GM12878 (cell line): Measurements from ENCODE around the gene MAML3. TPM values are rescaled to one million over a fixed set of nuclear protein-coding genes. Genes with fewer than 3 reads are reported as not detected.
"Not testable (repeated sequence)": the region's sequence is repeated elsewhere in the genome, so short reads cannot be mapped to it uniquely, and the experiment has no call there.

Experiments used
- ATAC-seq: fragments of 200-7000 bp; cut with Tn5 transposase; 3 replicates; pipeline ENCODE4 v1.9.1; 2020; ENCODE audit warnings: mild to moderate bottlenecking, moderate library complexity
- BruUV-seq: library from RNA; stranded (reverse); fragments of 400-500 nt; replicated peaks from 2 replicates; lab custom pipeline; 2021; lab: Mats Ljungman, UMichigan
- CTCF ChIA-PET: fragments of 300-600 bp; sonication (Branson Sonifier 250); formaldehyde crosslinking; extraction: SDS; loops from one replicate; lab custom pipeline; 2021; ENCODE audit warnings: inconsistent platforms; lab: Yijun Ruan, JAX
- POLR2A ChIA-PET: fragments of 350-600 bp; formaldehyde crosslinking; extraction: SDS; loops from one replicate; lab custom pipeline; 2021; ENCODE audit warnings: inconsistent platforms; lab: Charles Lee
- RAD21 ChIA-PET: fragments of 300-600 bp; sonication (Branson Sonifier 250); formaldehyde crosslinking; loops from one replicate; lab custom pipeline; 2023; ENCODE audit warnings: antibody characterized with exemption; ENCODE audit not compliant: unreplicated experiment; lab: Charles Lee
- SMC1A ChIA-PET: fragments of 300-600 bp; sonication (Branson Sonifier 250); formaldehyde crosslinking; loops from one replicate; lab custom pipeline; 2023; ENCODE audit not compliant: unreplicated experiment, uncharacterized antibody; lab: Charles Lee
- DNase-seq: peaks from one replicate; pipeline ENCODE4 v3.0.0-alpha.2; 2011; ENCODE audit warnings: low read depth, low spot score
- FAIRE-seq: peaks from 3 replicates; lab custom pipeline; 2011; peaks lifted over from hg19 to GRCh38; lab: Jason Lieb, UNC
- H2AFZ ChIP-seq: 2 replicates; pipeline ENCODE4 v1.6.0; 2011; ENCODE audit warnings: low read depth, low read length, control low read depth; ENCODE audit not compliant: control insufficient read depth
- H3K27ac ChIP-seq: 2 replicates; pipeline ENCODE4 v1.5.1; 2011; ENCODE audit warnings: control low read depth; ENCODE audit not compliant: control insufficient read depth, insufficient read depth
- H3K27me3 ChIP-seq, 2 experiments: replicated peaks in 1 of 2; 2 replicates each; pipeline versions ENCODE4 v1.6.0 to v1.6.1; 2011; ENCODE audit warnings: low read length in 1 of 2; ENCODE audit not compliant: control insufficient read depth in 2 of 2, insufficient read depth in 2 of 2
- H3K36me3 ChIP-seq, 2 experiments: 2 replicates each; pipeline ENCODE4 v1.5.1; 2011; ENCODE audit warnings: low read length in 1 of 2; ENCODE audit not compliant: control insufficient read depth in 2 of 2, insufficient read depth in 2 of 2
- H3K4me1 ChIP-seq: 2 replicates; pipeline ENCODE4 v1.6.1; 2011; ENCODE audit warnings: mild to moderate bottlenecking, low read length, moderate library complexity, mixed read lengths; ENCODE audit not compliant: control insufficient read depth, insufficient read depth
- H3K4me2 ChIP-seq: 2 replicates; pipeline ENCODE4 v1.6.0; 2011; ENCODE audit warnings: control low read depth; ENCODE audit not compliant: control insufficient read depth, insufficient read depth
- H3K4me3 ChIP-seq: fragments of 200-600 bp; sonication (generic); 2 replicates; pipeline ENCODE4 v1.5.1; 2016
- H3K79me2 ChIP-seq: 2 replicates; pipeline ENCODE4 v1.6.0; 2011; ENCODE audit warnings: low read length; ENCODE audit not compliant: control insufficient read depth, insufficient read depth
- H3K9ac ChIP-seq: 2 replicates; pipeline ENCODE4 v1.8.0; 2011; ENCODE audit warnings: low read length, control low read depth, mixed read lengths; ENCODE audit not compliant: control insufficient read depth, insufficient read depth
- H3K9me3 ChIP-seq: replicated peaks from 3 replicates; pipeline ENCODE4 v1.5.1; 2011; ENCODE audit warnings: mild to moderate bottlenecking, low read length; ENCODE audit not compliant: control insufficient read depth, insufficient read depth
- H4K20me1 ChIP-seq: 2 replicates; pipeline ENCODE4 v1.6.0; 2011; ENCODE audit not compliant: control insufficient read depth, insufficient read depth
- JUNB ChIP-seq: IDR thresholded peaks from 2 replicates; pipeline ENCODE4 v1.6.1; 2016; ENCODE audit warnings: antibody characterized with exemption, mild to moderate bottlenecking
- RUNX3 ChIP-seq: IDR thresholded peaks from 2 replicates; pipeline ENCODE4 v1.6.1; 2012; ENCODE audit warnings: low read length, inconsistent platforms
- WGBS: methylation state at CpG from one replicate; pipeline ENCODE4 v1.1.6; 2016; ENCODE audit warnings: low lambda C conversion rate; ENCODE audit not compliant: insufficient replicate concordance, insufficient coverage; ENCODE audit errors: missing lambda C conversion rate; 5-methylcytosine and 5-hydroxymethylcytosine counted together
- in situ Hi-C: fragments of 300-500 bp; cut with MboI; formaldehyde crosslinking; loops from 9 replicates; pipeline ENCODE4 v1.14.3; 2018; ENCODE audit warnings: mixed read lengths
- intact Hi-C: fragments of 100-400 bp; cut with micrococcal nuclease; formaldehyde crosslinking; loops from one replicate; pipeline ENCODE4 v1.14.2; 2022; ENCODE audit not compliant: unreplicated experiment
- polyA plus RNA-seq, 11 experiments: library from polyadenylated mRNA; depleted of rRNA in 4 of 11; unstranded in 6 of 11; stranded (reverse) in 5 of 11; fragments of >200 nt; fragmentation: Nextera tagmentation in 4 of 11; fragmentation: Illumina TruSeq in 1 of 11; extraction: Ambion mirVana in 4 of 11; extraction: Trizol in 1 of 11; gene quantifications; 1 replicate in 1 of 11; 2 replicates in 10 of 11; pipeline versions ENCODE4 v1.2.1 to v1.2.3, GENCODE V29; 2011 to 2016; ENCODE audit warnings: inconsistent platforms in 2 of 11, missing spikeins in 2 of 11, low read depth in 1 of 11
- total RNA-seq, 4 experiments: library from RNA; depleted of rRNA in 3 of 4; stranded (reverse); fragments of >200 nt in 3 of 4; fragmentation: Illumina TruSeq in 1 of 4; extraction: Trizol in 1 of 4; gene quantifications; 2 replicates each; pipeline versions ENCODE4 v1.2.1 to v1.2.3, GENCODE V29; 2013 to 2021
- TF ChIP-seq, protein P1 (sequence below), 3 experiments: IDR thresholded peaks in 2 of 3; conservative IDR thresholded peaks in 1 of 3; 2 replicates each; pipeline ENCODE4 v1.5.1; 2011; ENCODE audit warnings: low read depth in 3 of 3, low read length in 3 of 3, mild to moderate bottlenecking in 3 of 3, control low read depth in 2 of 3, moderate library complexity in 2 of 3, inconsistent platforms in 1 of 3, mixed read lengths in 1 of 3; ENCODE audit not compliant: control insufficient read depth in 2 of 3, insufficient read depth in 1 of 3; ENCODE audit errors: extremely low read depth in 1 of 3
- TF ChIP-seq, protein P2 (sequence below): fragments of 450-650 bp; IDR thresholded peaks from 2 replicates; pipeline ENCODE4 v1.6.1; 2017; ENCODE audit warnings: low read depth, mild to moderate bottlenecking, moderate library complexity

The MAML3 gene
- total and polyA plus RNA-seq, 10 of the 15 experiments (the other 5 are each of a cell fraction or from before 2014, with no cell fraction given) = under 0.01 to 0.53 (median 0.06) TPM; not detected in 2

DNA sequence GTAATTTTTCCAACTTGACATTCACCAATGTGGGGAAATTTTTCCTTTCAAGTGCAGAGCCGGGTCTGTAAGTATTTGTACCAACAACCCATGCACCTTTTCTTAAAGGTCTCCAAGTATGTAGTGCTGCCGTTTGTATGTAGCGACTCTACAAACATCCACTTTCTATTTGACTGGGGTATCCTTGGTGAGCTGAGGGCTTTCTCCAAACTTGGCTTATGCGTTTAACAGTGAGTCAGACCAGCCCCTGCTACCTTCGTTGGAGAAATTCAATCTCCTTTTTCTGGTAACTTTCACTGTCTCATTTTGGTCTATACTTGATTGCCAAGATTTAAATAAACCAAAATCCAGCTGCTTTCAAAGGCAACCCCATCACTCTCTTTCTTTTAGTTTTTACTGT, 453.4 kb downstream of the MAML3 start:
- SMC1A ChIA-PET = interaction anchor here (0.5 to 0.8 kb wide), 2 partner anchors 9 to 97 kb away, joined by 3 read pairs; no protein-coding TSS in a partner anchor
- CTCF ChIA-PET = no interaction called here
- ATAC-seq = no peak

DNA sequence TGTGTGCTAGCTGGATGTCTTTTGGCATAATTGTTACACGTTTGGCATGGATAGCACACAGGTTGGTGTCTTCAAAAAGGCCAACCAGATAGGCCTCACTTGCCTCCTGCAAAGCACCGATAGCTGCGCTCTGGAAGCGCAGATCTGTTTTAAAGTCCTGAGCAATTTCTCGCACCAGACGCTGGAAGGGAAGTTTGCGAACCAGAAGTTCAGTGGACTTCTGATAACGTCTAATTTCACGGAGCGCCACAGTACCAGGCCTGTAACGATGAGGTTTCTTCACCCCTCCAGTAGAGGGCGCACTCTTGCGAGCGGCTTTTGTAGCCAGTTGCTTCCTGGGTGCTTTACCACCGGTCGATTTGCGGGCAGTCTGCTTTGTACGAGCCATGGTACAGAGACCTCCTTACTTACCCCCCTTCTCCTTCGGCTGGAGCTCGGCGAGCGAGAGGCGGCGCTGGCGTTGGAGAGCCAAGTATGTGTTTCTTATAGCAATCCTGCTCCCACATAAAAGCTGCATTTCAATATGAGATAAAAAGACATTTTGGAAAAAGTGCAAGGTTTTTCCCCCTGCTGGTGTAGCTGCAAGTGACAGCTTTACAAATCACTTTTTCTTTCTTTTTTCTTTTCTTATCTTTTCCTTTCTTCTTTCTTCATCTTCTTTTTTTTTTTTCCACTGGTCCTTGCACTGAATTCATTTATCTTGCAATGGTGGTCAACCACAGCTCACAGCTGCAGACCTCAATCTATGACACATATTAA, 455.6 kb downstream of the MAML3 start:
- ChIA-PET CTCF (interaction anchor here (1.0 kb wide), 1 partner anchor 13 kb away, joined by 3 read pairs; no protein-coding TSS in a partner anchor), SMC1A (interaction anchor here (1.3 kb wide), 1 partner anchor 15 kb away, joined by 3 read pairs; no protein-coding TSS in a partner anchor)
- 96% methylated on average over 8 of the region's 25 CpGs for WGBS
- H3K9ac ChIP-seq, in situ Hi-C loops, POLR2A ChIA-PET, intact Hi-C loops, H3K27me3 ChIP-seq, H3K79me2 ChIP-seq, H3K4me2 ChIP-seq, H3K27ac ChIP-seq, H3K4me3 ChIP-seq, H3K4me1 ChIP-seq, BruUV-seq, H3K9me3 ChIP-seq, RAD21 ChIA-PET, H4K20me1 ChIP-seq, DNase-seq, ATAC-seq, H2AFZ ChIP-seq, FAIRE-seq, H3K36me3 ChIP-seq: not testable (repeated sequence)
- TF ChIP-seq, protein P1, sequence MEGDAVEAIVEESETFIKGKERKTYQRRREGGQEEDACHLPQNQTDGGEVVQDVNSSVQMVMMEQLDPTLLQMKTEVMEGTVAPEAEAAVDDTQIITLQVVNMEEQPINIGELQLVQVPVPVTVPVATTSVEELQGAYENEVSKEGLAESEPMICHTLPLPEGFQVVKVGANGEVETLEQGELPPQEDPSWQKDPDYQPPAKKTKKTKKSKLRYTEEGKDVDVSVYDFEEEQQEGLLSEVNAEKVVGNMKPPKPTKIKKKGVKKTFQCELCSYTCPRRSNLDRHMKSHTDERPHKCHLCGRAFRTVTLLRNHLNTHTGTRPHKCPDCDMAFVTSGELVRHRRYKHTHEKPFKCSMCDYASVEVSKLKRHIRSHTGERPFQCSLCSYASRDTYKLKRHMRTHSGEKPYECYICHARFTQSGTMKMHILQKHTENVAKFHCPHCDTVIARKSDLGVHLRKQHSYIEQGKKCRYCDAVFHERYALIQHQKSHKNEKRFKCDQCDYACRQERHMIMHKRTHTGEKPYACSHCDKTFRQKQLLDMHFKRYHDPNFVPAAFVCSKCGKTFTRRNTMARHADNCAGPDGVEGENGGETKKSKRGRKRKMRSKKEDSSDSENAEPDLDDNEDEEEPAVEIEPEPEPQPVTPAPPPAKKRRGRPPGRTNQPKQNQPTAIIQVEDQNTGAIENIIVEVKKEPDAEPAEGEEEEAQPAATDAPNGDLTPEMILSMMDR (IDR thresholded peaks at IDR 0.05 in 2 of 3, conservative IDR thresholded peaks at IDR 0.05 in 1 of 3; ENCODE audit: control insufficient read depth in 2 of 3, extremely low read depth in 1 of 3, insufficient read depth in 1 of 3, low read depth in 3 of 3, low read length in 3 of 3) = 0 out of 6 replicates have a peak, but pooled peaks of 1 of the 3 experiments have one; percentile 12

More for the DNA sequence above, 453.4 kb downstream of the MAML3 start:
- Histone ChIP-seq H3K79me2 (no peaks in the 10 kb centered on the region), H2AFZ (no peak overlapping the region; the same call in 1 of the 2 replicates), H3K9ac (no peak overlapping the region), H3K27me3 (no peaks in the 10 kb centered on the region), H3K9me3 (no peaks in the 10 kb centered on the region; the same call in 2 of the 3 replicates), H3K36me3 (peaks cover 0 to 1% of the 10 kb centered on the region in 2 experiments; a peak in 2 of 4 replicates), H3K4me3 (no peak overlapping the region), H3K4me1 (no peaks in the 10 kb centered on the region), H3K4me2 (no peak overlapping the region; the same call in 1 of the 2 replicates), H3K27ac (no peak overlapping the region), H4K20me1 (no peaks in the 10 kb centered on the region)
- FAIRE-seq (no peak), DNase-seq (no peak)
- WGBS = 23% methylated on average over 5 of the region's 5 CpGs
- no TSS peak for BruUV-seq
- intact Hi-C loops (no loop called here), in situ Hi-C loops (no loop called here)
- ChIA-PET RAD21 (no interaction called here), POLR2A (no interaction called here)
- peak; percentile 31; the same call in 1 of the 2 replicates for TF ChIP-seq JUNB
- TF ChIP-seq, protein P2, sequence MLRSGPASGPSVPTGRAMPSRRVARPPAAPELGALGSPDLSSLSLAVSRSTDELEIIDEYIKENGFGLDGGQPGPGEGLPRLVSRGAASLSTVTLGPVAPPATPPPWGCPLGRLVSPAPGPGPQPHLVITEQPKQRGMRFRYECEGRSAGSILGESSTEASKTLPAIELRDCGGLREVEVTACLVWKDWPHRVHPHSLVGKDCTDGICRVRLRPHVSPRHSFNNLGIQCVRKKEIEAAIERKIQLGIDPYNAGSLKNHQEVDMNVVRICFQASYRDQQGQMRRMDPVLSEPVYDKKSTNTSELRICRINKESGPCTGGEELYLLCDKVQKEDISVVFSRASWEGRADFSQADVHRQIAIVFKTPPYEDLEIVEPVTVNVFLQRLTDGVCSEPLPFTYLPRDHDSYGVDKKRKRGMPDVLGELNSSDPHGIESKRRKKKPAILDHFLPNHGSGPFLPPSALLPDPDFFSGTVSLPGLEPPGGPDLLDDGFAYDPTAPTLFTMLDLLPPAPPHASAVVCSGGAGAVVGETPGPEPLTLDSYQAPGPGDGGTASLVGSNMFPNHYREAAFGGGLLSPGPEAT = no peak
- peak; percentile 30; the same call in 1 of the 2 replicates for TF ChIP-seq RUNX3
